AG08396 (cell line): ENCODE data around the gene RELT.

ENCODE experiments used
- DNase-seq: peaks from one replicate; pipeline ENCODE4 v3.0.0; 2012; ENCODE audit warnings: low spot score, mixed read lengths

The RELT gene

DNA sequence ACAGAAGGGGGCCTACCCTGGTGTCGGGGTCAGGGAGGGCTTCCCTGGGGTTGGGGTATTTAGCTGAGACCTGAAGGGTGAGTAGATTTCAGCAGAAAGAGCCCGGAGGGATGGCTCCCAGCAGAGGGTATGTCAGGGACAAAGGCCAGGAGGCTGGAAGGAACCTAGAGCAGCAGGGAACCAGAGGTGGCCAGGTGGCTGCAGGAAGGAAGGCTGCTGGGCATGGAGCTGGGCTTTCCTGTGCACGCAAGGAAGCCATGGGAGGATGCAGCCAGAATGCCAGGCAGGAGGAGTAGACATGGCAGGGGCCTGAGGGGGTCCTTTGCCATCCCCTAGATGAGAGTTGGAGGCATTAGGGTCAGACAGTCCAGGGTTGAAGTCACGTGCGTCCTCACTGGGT is 27.4 kb upstream of the RELT start:
- no peak for DNase-seq

DNA sequence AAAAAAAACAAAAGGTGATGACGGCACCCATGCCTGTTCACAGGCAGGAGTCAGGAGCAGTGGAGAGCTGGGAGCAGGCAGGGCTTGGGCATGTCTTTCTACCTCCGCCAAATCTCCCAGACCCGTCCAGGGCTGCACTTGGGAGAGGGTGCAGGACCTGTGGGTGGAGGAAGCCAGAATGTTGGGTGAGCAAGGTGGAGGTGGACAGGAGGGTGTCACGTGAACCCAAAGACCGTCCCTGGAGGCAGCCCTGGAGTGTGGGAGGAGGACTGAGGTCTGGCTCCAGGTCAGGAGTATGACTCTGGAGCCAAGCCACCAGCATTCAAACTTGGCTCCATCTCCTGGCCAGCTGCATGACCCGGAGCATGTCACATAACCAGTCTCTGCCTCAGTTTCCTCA is 26.6 kb upstream of the RELT start:
- no peak for DNase-seq

DNA sequence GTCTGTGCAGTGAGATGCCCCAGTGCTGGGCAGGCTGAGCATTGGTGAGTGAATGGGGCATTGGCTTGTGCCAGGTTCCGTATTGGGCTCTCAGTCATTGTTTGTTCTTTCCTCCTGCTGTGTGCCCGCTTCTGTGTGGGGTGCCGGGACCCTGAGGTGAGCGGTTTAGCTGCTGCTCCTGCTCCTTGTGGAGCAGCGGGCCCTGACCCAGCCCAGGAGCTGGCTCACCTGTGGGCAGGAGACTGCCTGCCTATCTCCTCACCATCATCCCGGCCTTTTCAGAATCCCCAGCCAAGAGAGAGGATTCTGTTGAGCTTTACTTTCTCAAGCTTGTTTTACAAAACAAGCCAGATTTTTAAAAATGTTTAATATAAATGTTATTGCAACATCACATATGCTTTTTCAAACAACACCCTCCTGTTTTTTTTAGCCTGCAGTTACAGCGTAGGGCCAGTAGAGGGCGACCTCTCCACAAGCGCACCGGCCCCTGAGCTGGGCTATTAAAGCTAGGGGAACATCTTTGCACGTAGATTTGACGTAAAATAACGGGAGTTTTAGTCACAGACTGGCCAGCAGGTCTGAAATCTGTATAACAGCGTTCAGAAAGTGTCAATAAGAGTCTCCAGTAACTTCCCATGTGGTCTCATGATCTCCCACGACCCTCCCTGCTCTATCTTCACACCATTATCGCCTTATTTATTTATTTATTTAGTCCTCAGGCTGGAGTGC is 25.1 kb upstream of the RELT start:
- DNase-seq = peak; percentile 90

DNA sequence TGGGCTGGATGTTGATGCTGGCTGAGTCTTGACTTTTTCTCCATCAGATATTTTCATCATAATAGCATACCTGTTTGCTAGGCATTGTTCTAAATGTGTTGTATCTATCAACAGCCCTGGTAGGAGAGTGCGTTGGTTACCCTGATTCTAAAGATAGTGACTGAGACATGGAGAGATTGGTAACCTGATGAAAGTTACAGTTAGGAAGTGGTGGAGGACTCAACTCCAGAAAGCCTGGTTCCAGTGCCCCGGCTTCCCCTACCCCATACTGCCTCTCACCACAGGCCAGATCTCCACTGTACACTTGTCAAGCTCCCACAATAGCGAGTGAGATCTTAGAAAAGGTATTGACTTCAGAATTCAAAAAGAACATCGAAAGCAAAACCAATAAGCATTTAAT is 22.8 kb upstream of the RELT start:
- DNase-seq = no peak

DNA sequence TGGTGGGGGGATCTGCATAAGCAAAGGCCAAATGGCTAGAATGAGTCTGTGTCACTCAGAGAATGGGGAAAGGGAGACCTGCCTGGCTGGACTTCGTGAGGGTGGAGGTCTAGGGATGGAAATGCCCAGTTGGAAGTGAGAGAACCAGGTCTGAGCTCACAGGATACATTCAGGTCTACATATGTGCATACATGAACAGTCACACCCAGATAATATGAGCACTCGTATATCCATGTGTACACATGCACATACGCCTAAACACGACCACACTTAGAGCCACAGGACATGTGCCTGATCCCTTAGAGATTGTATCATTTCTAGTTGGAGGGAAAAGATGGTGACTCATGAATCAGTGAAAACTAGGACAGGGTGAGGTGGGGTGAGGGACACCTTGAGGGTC is 21.1 kb upstream of the RELT start:
- DNase-seq = no peak

DNA sequence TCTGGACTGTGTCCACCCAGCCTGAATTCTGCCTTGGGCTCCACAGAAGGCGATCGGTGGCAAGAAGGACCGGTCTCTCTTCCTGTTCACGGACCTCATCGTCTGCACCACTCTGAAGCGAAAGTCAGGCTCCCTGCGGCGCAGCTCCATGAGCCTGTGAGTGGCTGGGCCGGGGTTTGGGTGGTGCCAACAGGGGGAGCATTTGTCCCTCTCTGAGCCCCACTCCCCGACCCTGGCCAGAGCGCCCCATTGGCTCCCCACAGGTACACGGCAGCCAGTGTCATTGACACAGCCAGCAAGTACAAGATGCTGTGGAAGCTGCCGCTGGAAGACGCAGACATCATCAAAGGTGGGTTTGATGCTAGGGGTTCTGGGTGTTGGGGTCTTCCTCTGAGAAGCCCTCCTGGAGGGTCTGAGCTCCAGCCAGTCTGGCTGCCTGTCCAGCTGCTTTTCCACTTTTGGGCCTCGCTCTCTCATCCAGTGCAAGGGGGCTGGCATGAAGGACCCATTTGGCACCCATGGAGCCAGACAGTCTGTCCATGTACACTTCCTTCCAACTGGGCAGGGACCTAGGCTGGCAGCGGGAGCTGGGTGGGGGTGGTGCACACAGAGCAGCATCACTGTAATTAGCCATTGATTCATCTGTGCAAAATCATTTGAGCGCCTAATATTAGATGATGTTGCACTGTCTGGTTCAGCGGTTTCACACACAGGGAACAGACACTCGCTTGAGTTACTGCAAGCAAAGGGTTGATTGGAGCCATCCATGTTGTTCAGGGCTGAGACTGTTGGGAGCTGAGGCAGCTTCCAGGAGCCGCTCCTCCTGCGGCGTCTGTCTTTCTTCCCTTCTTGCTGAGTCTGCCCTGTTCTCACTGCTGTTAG is 19.0 kb upstream of the RELT start:
- no peak for DNase-seq

DNA sequence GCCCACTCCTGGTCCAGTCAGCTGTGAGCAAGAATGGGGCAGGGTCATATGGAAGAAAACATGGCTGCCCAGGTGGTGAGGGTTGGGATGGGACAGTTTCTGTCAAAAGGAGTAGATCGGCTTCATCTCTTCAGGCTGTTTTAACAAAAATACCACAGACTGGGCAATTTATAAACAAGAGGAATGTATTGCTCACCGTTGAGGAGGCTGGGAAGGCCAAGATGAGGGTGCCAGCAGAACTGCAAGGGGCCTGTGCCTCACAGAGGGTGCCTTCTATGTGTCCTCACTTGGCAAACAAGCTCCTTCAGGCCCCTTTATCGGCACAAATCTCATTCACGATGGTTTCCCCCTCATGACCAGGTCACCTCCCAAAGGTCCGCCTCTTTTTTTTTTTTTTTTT is 18.1 kb upstream of the RELT start:
- peak; percentile 58 for DNase-seq

DNA sequence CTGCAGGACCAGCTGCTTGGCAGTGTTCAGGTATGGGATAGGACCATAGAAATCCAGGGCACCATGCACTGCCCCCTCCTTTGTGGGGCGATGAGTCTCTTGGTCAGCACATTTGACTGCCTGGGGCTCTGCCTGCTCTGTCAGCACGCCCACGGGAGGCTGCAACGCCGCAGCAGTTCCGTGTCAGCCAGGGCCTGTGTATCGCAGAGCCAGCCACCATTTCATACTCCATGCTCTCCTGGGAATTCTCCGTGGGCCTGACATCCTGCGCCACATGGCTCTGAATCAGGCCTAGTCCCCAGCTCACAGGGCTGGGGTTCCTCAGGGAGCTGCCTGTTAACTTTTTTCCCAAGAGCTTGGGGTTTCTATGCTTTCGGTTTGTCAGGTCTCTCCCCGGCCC is 16.9 kb upstream of the RELT start:
- no peak for DNase-seq

DNA sequence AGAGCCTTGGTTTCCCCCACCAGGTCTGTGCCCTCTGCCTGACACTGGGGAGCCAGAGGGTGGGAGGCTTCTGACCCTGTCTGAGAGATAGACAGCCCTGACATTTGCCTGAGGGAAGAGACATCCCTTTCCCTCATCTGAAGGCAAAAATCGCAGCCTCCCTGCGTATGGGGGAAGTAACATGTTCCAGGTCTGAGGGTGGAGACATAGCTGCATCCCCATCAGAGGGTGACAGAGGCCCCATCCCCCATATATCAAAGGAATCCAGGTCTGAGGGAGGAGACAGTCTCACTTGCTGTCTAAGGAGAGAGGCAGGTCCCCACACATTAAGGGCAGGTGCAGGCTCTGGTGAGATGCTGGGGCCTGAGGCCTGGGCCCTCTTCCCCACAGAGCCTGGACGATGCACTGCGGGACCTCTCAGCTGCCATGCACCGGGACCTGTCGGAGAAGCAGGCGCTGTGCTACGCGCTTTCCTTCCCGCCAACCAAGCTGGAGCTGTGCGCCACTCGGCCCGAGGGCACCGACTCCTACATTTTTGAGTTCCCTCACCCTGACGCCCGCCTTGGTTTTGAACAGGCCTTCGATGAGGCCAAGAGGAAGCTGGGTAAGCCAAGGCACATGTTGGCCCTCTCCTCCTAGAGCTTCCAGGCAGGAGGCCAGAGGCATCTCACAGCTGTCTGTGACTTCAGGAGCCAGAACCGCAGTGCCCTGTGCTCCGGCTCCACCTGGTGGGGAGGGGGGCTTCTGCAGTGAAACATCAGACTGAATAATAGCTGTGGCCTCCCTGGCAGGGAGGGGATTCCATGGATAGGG is 16.1 kb upstream of the RELT start:
- peak; percentile 49 for DNase-seq

DNA sequence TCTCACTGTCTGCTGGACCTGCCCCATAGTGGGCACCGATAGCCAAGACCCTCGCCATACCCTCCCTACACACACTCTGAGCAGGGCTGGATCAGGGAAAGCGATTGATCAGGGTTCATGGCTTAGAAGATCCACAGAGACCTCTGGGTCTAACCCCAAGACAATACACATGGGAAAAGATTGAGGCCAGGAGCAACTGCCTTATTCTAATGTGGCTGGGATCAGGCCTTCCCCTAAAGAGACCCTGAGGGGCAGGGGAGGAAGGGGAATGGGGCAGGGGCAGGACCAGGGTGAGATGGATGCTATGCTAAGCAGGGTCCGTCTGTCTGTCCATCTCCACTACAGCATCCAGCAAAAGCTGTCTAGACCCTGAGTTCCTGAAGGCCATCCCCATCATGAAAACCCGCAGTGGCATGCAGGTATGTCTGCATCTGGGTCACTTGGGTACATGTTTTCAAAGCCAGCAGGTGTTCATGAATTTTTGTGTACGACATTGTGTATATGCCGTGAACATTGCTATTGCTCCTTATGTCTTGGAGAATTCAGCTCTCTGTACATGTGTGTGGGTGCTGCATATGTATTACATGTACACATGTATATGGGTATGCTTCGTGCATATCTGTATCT is 15.3 kb upstream of the RELT start:
- no peak for DNase-seq

DNA sequence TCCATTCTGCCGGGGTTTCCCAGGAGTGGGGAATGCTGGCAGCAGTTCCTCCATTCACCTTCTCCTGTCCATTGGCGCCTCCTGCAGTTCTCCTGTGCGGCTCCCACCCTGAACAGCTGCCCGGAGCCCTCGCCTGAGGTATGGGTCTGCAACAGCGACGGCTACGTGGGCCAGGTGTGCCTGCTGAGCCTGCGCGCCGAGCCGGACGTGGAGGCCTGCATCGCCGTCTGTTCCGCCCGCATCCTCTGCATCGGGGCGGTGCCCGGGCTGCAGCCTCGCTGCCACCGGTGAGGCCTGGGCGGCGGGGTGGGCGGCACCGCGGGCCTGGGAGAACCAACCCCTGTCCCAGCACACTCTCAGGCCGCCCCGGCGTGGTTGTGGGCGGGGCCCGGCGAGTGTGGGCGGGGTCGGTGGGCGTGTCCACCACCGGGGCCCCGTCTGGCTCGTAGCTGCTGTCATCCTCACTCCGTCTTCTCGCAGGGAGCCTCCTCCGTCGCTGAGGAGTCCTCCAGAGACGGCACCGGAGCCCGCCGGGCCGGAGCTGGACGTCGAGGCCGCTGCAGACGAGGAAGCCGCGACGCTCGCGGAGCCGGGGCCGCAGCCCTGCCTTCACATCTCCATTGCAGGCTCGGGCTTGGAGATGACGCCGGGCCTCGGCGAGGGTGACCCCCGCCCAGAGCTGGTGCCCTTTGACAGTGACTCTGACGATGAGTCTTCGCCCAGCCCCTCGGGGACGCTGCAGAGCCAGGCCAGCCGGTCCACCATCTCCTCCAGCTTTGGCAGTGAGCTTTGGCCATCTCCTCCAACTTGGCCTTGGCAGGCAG is 14.0 kb upstream of the RELT start:
- peak; percentile 51 for DNase-seq

DNA sequence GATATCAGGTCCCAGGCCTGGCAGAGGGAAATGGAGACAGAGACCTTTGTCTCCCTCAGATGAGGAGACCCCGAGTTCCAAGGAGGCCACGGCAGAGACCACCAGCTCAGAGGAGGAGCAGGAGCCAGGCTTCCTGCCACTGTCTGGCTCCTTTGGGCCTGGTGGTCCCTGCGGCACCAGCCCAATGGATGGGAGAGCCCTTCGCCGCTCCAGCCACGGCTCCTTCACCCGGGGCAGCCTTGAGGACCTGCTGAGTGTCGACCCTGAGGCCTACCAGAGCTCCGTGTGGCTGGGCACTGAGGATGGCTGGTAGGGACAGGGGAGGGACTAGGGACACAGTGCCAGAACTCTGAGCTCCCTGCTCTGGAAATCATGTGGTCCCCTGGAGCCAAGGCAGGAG is 13.1 kb upstream of the RELT start:
- no peak for DNase-seq

DNA sequence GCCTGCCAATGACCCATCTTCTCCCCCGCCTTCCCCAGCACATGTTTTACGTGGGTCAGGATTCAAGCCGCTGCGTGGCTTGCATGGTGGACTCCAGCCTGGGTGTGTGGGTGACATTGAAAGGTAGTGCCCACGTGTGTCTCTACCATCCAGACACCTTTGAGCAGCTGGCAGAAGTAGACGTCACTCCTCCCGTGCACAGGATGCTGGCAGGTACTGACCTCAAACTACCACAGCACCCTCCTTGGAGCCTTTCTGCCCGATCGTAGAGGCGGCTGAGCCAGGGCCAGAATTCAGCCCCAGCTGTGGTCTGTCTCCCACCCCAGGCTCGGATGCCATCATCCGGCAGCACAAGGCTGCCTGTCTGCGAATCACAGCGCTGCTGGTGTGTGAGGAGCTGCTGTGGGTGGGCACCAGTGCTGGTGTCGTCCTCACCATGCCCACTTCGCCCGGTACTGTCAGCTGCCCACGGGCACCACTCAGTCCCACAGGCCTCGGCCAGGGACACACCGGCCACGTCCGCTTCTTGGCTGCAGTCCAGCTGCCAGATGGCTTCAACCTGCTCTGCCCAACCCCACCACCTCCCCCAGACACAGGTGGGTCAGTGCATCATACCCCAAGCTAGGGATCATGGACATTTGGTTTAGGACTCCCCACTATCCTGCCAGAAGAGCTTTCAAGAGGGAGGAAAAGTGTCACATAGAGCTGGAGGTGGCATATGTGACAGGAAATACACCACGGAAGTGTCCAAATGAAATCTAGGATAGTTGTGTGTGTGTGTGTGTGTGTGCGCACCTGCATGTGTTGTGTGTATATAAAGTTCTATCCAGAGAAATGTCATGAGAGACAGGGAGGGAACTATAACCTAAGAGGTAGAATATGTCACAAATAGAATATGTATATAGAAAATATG is 10.6 kb upstream of the RELT start:
- DNase-seq = no peak

DNA sequence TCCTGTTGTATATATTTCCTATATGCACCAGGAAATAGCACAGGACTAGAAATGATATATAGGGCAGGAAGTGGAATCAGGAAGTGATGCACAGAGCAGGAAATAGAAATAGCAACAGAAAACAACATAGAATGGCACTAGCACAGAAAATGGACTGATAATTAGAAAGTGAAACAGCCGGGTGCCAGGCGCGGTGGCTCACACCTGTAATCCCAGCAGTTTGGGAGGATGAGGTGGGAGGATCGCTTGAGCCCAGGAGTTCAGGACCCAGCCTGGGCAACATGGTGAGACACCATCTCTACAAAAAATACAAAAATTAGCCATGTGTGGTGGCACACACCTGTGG is 10.0 kb upstream of the RELT start:
- DNase-seq = no peak

DNA sequence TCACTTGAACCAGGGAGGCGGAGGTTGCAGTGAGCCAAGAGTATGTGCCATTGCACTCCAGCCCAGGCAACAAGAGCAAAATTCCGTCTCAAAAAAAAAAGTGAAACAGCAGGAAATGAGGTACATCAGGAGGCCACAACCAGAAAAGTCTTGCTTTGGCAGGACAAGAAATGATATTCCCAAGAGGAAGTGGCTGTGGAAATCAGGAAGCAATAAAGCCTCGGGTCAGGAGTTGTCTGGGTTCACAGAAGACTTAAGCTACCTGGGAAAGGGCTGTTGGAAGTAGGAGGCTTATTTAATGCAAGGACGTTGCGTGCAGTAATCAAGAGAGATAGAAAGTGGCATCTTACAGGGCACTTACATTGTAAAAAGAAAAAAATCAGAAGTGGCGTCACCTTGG is 9.2 kb upstream of the RELT start:
- DNase-seq = no peak

DNA sequence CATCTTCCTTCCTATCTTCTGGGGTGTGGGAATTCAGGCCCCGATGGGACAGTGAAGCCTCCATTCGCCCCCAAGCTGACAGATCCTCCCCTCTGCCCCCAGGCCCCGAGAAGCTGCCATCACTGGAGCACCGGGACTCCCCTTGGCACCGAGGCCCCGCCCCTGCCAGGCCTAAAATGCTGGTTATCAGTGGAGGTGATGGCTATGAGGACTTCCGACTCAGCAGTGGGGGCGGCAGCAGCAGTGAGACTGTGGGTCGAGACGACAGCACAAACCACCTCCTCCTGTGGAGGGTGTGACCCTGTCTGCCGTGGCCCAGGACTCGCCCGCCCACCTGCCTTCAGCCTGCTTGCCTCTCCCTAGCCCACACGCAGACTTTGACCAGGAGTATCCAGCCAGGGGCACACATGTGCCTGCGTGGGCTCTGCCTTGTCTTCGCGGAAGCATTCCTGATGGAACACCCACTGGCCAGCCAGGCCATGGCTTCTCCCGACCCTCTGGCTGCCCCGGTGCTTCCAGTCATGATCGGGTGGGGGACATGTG is 8.6 kb upstream of the RELT start:
- no peak for DNase-seq

DNA sequence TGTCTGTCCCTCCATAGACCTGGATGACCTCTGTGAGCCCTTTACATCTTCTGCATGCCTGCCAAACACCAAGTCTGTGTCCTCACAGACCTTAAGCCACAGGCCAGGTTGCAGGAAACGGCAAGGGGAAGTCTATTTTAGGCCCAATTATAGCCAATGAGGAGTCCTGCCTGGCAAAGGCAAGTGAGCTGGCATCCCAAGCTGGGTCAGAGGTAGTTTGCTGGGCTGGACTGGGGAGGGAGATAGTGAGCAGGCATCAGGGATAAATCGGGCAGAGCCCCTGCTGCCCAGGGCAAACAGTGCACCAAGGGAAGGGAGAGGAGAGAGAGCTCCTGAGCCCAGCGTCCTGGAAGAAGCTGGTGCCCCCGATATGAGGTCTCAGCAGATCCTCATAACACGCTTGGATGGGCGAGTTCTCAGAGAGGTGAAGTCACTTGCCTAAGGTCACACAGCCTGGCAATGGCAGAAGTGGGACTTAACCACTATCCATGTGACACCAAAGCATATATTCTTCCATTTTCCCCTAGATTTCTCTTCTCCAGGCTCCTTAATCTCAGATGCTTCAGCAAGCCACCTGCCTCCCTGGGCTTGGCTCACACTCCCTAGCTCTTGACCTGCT is 3.7 kb upstream of the RELT start:
- peak; percentile 62 for DNase-seq

DNA sequence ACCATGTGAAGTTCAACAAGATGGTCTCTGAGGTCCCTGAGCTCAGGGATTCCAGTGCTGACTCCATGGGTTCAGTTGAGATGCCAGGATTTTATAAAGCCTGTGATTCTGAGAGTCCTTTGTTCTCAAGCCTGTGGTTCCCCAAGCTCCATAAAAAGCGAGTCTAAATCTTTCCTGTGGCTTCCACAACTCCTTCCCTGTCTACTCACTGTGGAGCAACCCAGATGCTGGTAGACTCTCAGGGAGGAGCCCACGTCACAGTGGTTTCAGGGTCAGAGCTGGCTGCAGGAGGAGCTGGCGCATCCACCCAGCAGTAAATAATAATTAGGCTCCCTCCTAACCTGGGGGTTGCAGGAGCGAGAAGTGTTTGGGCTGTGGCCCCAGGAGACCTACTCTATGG is 2.0 kb upstream of the RELT start:
- DNase-seq = no peak

DNA sequence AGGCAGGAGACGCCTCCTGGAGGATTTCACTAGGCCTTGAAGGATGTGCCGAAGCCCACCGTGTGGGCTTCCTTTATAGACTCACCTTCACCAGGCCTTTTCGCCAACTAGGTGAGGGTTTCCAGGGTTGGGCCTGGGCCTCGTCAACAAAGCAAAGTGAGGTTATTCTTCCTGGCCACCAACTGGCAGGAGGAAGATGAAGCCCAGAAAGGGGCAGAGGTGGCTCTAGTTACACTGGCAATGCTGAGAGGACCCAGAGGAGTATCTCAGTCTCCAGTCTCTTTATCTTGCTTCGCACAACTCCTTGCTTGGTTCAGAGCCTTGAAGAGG is 404 bp upstream of the RELT start:
- no peak for DNase-seq
